ENCODE data around the gene PCDHGA8. TPM values are rescaled to one million over a fixed set of nuclear protein-coding genes. Genes with fewer than 3 reads are reported as not detected.

The PCDHGA8 gene
- total and polyA plus RNA-seq, 4 experiments from 2014 or later, result 0.17 TPM; not detected in 3

GRCh38 chr5:141439411-141440141 lies 47.1 kb downstream of the PCDHGA8 start:
- no peak for DNase-seq
- ChIA-PET POLR2A (ENCODE audit: partially characterized antibody) (no interaction called here), CTCF (ENCODE audit: partially characterized antibody) (interaction anchor here (1.5 kb wide), 1 partner anchor 10 kb away, joined by 4 read pairs; the partner anchor contains the start of gene PCDHGA12)
- H3K9me3 ChIP-seq (ENCODE audit: control insufficient read depth in 1 of 2, low read length in 2 of 2), result no peaks in the 10 kb centered on the region
- H3K27ac ChIP-seq (ENCODE audit: low read depth, low read length), result no peak overlapping the region
- no peaks in the 10 kb centered on the region for H3K36me3 ChIP-seq (ENCODE audit: insufficient read depth, low read length)
- H3K9me3 Mint-ChIP-seq, result peaks cover 0 to 24% (median 8%) of the 10 kb centered on the region in 8 donors
- no peaks in the 10 kb centered on the region for H3K4me1 Mint-ChIP-seq
- peaks cover 15 to 24% of the 10 kb centered on the region in 2 donors for H3K27me3 Mint-ChIP-seq
- no peak overlapping the region for H3K27ac Mint-ChIP-seq
- intact Hi-C loops (cut with micrococcal nuclease), result no loop called here
- H3K36me3 Mint-ChIP-seq, result peaks cover 0 to 4% of the 10 kb centered on the region in 2 donors
- no peak overlapping the region for H3K4me3 ChIP-seq (ENCODE audit: low read length in 2 of 2)
- H3K27me3 ChIP-seq (ENCODE audit: insufficient read depth, low read length), result peaks cover 7% of the 10 kb centered on the region
- H3K4me3 Mint-ChIP-seq, result no peak overlapping the region
- H3K4me1 ChIP-seq (ENCODE audit: insufficient read depth, low read length), result no peaks in the 10 kb centered on the region

GRCh38 chr5:141440341-141440740 lies 47.9 kb downstream of the PCDHGA8 start:
- Mint-ChIP-seq H3K4me3 (no peak overlapping the region), H3K4me1 (no peaks in the 10 kb centered on the region), H3K36me3 (peaks cover 0 to 4% of the 10 kb centered on the region in 2 donors), H3K27ac (no peak overlapping the region), H3K9me3 (peaks cover 0 to 20% (median 7%) of the 10 kb centered on the region in 8 donors), H3K27me3 (peaks cover 14 to 25% of the 10 kb centered on the region in 2 donors)
- ChIA-PET CTCF (ENCODE audit: partially characterized antibody) (interaction anchor here (1.5 kb wide), 1 partner anchor 10 kb away, joined by 4 read pairs; the partner anchor contains the start of gene PCDHGA12), POLR2A (ENCODE audit: partially characterized antibody) (no interaction called here)
- Histone ChIP-seq H3K36me3 (ENCODE audit: insufficient read depth, low read length) (no peaks in the 10 kb centered on the region), H3K9me3 (ENCODE audit: control insufficient read depth in 1 of 2, low read length in 2 of 2) (no peaks in the 10 kb centered on the region), H3K4me3 (ENCODE audit: low read length in 2 of 2) (no peak overlapping the region), H3K4me1 (ENCODE audit: insufficient read depth, low read length) (no peaks in the 10 kb centered on the region), H3K27me3 (ENCODE audit: insufficient read depth, low read length) (peaks cover 7% of the 10 kb centered on the region), H3K27ac (ENCODE audit: low read depth, low read length) (no peak overlapping the region)
- intact Hi-C loops (cut with micrococcal nuclease), result no loop called here
- no peak for DNase-seq

GRCh38 chr5:141441571-141442170 lies 49.2 kb downstream of the PCDHGA8 start:
- Histone ChIP-seq H3K4me3 (ENCODE audit: low read length in 2 of 2) (no peak overlapping the region), H3K9me3 (ENCODE audit: control insufficient read depth in 1 of 2, low read length in 2 of 2) (no peaks in the 10 kb centered on the region), H3K27ac (ENCODE audit: low read depth, low read length) (no peak overlapping the region), H3K27me3 (ENCODE audit: insufficient read depth, low read length) (peaks cover 7% of the 10 kb centered on the region), H3K36me3 (ENCODE audit: insufficient read depth, low read length) (no peaks in the 10 kb centered on the region), H3K4me1 (ENCODE audit: insufficient read depth, low read length) (no peaks in the 10 kb centered on the region)
- H3K36me3 Mint-ChIP-seq, result peaks cover 0 to 4% of the 10 kb centered on the region in 2 donors
- intact Hi-C loops (cut with micrococcal nuclease), result no loop called here
- peaks cover 0 to 18% (median 7%) of the 10 kb centered on the region in 8 donors for H3K9me3 Mint-ChIP-seq
- no peak for DNase-seq
- no peaks in the 10 kb centered on the region for H3K4me1 Mint-ChIP-seq
- no peak overlapping the region for H3K4me3 Mint-ChIP-seq
- ChIA-PET CTCF (ENCODE audit: partially characterized antibody) (no interaction called here), POLR2A (ENCODE audit: partially characterized antibody) (no interaction called here)
- no peak overlapping the region for H3K27ac Mint-ChIP-seq
- H3K27me3 Mint-ChIP-seq, result peaks cover 12 to 28% of the 10 kb centered on the region in 2 donors

Other genes starting within 250 kb of the PCDHGA8 start
Only the 30 nearest of the 37 such genes appear.
- under 1 TPM; 0.44 TPM for gene PCDHB9, start 205.5 kb upstream of the PCDHGA8 start, total RNA-seq
- gene PCDHB9, start 205.5 kb upstream of the PCDHGA8 start, polyA plus RNA-seq, result under 1 TPM in 1 of 2 donors, not detected in 1; 0.62 TPM
- gene PCDHB10, start 200.3 kb upstream of the PCDHGA8 start, total RNA-seq, result under 1 TPM in 1 of 2 experiments, not detected in 1; 0.15 TPM
- gene PCDHB10, start 200.3 kb upstream of the PCDHGA8 start, polyA plus RNA-seq, result not detected
- not detected for gene PCDHB11, start 193.0 kb upstream of the PCDHGA8 start, total RNA-seq
- gene PCDHB11, start 193.0 kb upstream of the PCDHGA8 start, polyA plus RNA-seq, result not detected
- gene PCDHB12, start 183.9 kb upstream of the PCDHGA8 start, total RNA-seq, result not detected
- not detected for gene PCDHB12, start 183.9 kb upstream of the PCDHGA8 start, polyA plus RNA-seq
- under 1 TPM; 0.09 to 0.11 TPM for gene PCDHB13, start 178.7 kb upstream of the PCDHGA8 start, total RNA-seq
- gene PCDHB13, start 178.7 kb upstream of the PCDHGA8 start, polyA plus RNA-seq, result not detected
- gene PCDHB14, start 169.3 kb upstream of the PCDHGA8 start, total RNA-seq, result under 1 TPM; 0.14 to 0.15 TPM
- not detected for gene PCDHB14, start 169.3 kb upstream of the PCDHGA8 start, polyA plus RNA-seq
- under 1 TPM; 0.17 to 0.53 TPM for gene PCDHB15, start 147.2 kb upstream of the PCDHGA8 start, total RNA-seq
- gene PCDHB15, start 147.2 kb upstream of the PCDHGA8 start, polyA plus RNA-seq, result not detected
- gene SLC25A2, start 88.6 kb upstream of the PCDHGA8 start, total RNA-seq, result under 1 TPM; 0.38 to 0.91 TPM
- gene SLC25A2, start 88.6 kb upstream of the PCDHGA8 start, polyA plus RNA-seq, result not detected
- gene TAF7, start 71.8 kb upstream of the PCDHGA8 start, total RNA-seq, result 100 to 1,000 TPM; 109 to 119 TPM
- gene TAF7, start 71.8 kb upstream of the PCDHGA8 start, polyA plus RNA-seq, result 100 to 1,000 TPM; 165 to 216 TPM
- gene PCDHGA1, start 62.1 kb upstream of the PCDHGA8 start, total RNA-seq, result under 1 TPM; 0.58 to 0.78 TPM
- gene PCDHGA1, start 62.1 kb upstream of the PCDHGA8 start, polyA plus RNA-seq, result not detected
- under 1 TPM; 0.19 to 0.23 TPM for gene PCDHGA2, start 53.9 kb upstream of the PCDHGA8 start, total RNA-seq
- gene PCDHGA2, start 53.9 kb upstream of the PCDHGA8 start, polyA plus RNA-seq, result not detected
- gene PCDHGA3, start 48.8 kb upstream of the PCDHGA8 start, total RNA-seq, result under 1 TPM; 0.17 to 0.26 TPM
- under 1 TPM in 1 of 2 donors, not detected in 1; 0.23 TPM for gene PCDHGA3, start 48.8 kb upstream of the PCDHGA8 start, polyA plus RNA-seq
- under 1 TPM; 0.17 to 0.26 TPM for gene PCDHGB1, start 42.5 kb upstream of the PCDHGA8 start, total RNA-seq
- not detected for gene PCDHGB1, start 42.5 kb upstream of the PCDHGA8 start, polyA plus RNA-seq
- under 1 TPM in 1 of 2 experiments, not detected in 1; 0.47 TPM for gene PCDHGA4, start 37.6 kb upstream of the PCDHGA8 start, total RNA-seq
- gene PCDHGA4, start 37.6 kb upstream of the PCDHGA8 start, polyA plus RNA-seq, result not detected
- gene PCDHGB2, start 32.6 kb upstream of the PCDHGA8 start, total RNA-seq, result under 1 TPM; 0.55 to 0.64 TPM
- not detected for gene PCDHGB2, start 32.6 kb upstream of the PCDHGA8 start, polyA plus RNA-seq
- gene PCDHGA5, start 28.5 kb upstream of the PCDHGA8 start, total RNA-seq, result under 1 TPM; 0.28 to 0.44 TPM
- not detected for gene PCDHGA5, start 28.5 kb upstream of the PCDHGA8 start, polyA plus RNA-seq
- gene PCDHGB3, start 22.4 kb upstream of the PCDHGA8 start, total RNA-seq, result under 1 TPM; 0.50 to 0.76 TPM
- not detected for gene PCDHGB3, start 22.4 kb upstream of the PCDHGA8 start, polyA plus RNA-seq
- gene PCDHGA6, start 18.7 kb upstream of the PCDHGA8 start, total RNA-seq, result under 1 TPM; 0.50 to 0.76 TPM
- under 1 TPM in 1 of 2 donors, not detected in 1; 0.03 TPM for gene PCDHGA6, start 18.7 kb upstream of the PCDHGA8 start, polyA plus RNA-seq
- gene PCDHGA7, start 9.9 kb upstream of the PCDHGA8 start, total RNA-seq, result under 1 TPM; 0.26 to 0.44 TPM
- not detected for gene PCDHGA7, start 9.9 kb upstream of the PCDHGA8 start, polyA plus RNA-seq
- gene PCDHGB4, start 4.9 kb upstream of the PCDHGA8 start, total RNA-seq, result under 1 TPM; 0.19 to 0.23 TPM
- gene PCDHGB4, start 4.9 kb upstream of the PCDHGA8 start, polyA plus RNA-seq, result under 1 TPM in 1 of 2 donors, not detected in 1; 0.13 TPM
- under 1 TPM; 0.42 to 0.49 TPM for gene PCDHGB5, start 5.3 kb downstream of the PCDHGA8 start, total RNA-seq
- gene PCDHGB5, start 5.3 kb downstream of the PCDHGA8 start, polyA plus RNA-seq, result under 1 TPM in 1 of 2 donors, not detected in 1; 0.39 TPM
- gene PCDHGA9, start 10.1 kb downstream of the PCDHGA8 start, total RNA-seq, result under 1 TPM; 0.17 to 0.25 TPM
- gene PCDHGA9, start 10.1 kb downstream of the PCDHGA8 start, polyA plus RNA-seq, result under 1 TPM in 1 of 2 donors, not detected in 1; 0.09 TPM
- under 1 TPM; 0.22 to 0.26 TPM for gene PCDHGB6, start 15.4 kb downstream of the PCDHGA8 start, total RNA-seq
- gene PCDHGB6, start 15.4 kb downstream of the PCDHGA8 start, polyA plus RNA-seq, result under 1 TPM in 1 of 2 donors, not detected in 1; 0.11 TPM
- gene PCDHGA10, start 20.4 kb downstream of the PCDHGA8 start, total RNA-seq, result under 1 TPM; 0.25 to 0.35 TPM
- gene PCDHGA10, start 20.4 kb downstream of the PCDHGA8 start, polyA plus RNA-seq, result not detected
- gene PCDHGB7, start 25.0 kb downstream of the PCDHGA8 start, total RNA-seq, result under 1 TPM; 0.32 to 0.33 TPM
- under 1 TPM in 1 of 2 donors, not detected in 1; 0.03 TPM for gene PCDHGB7, start 25.0 kb downstream of the PCDHGA8 start, polyA plus RNA-seq
- under 1 TPM; 0.20 to 0.36 TPM for gene PCDHGA11, start 28.4 kb downstream of the PCDHGA8 start, total RNA-seq
- not detected for gene PCDHGA11, start 28.4 kb downstream of the PCDHGA8 start, polyA plus RNA-seq
- gene PCDHGA12, start 37.9 kb downstream of the PCDHGA8 start, total RNA-seq, result under 1 TPM; 0.11 to 0.17 TPM
- gene PCDHGA12, start 37.9 kb downstream of the PCDHGA8 start, polyA plus RNA-seq, result not detected
- under 1 TPM in 1 of 2 experiments, not detected in 1; 0.17 TPM for gene PCDHGC3, start 83.3 kb downstream of the PCDHGA8 start, total RNA-seq
- under 1 TPM in 1 of 2 donors, not detected in 1; 0.14 TPM for gene PCDHGC3, start 83.3 kb downstream of the PCDHGA8 start, polyA plus RNA-seq
- not detected for gene PCDHGC4, start 92.4 kb downstream of the PCDHGA8 start, total RNA-seq
- under 1 TPM in 1 of 2 donors, not detected in 1; 0.11 TPM for gene PCDHGC4, start 92.4 kb downstream of the PCDHGA8 start, polyA plus RNA-seq
- not detected for gene PCDHGC5, start 96.4 kb downstream of the PCDHGA8 start, total RNA-seq
- gene PCDHGC5, start 96.4 kb downstream of the PCDHGA8 start, polyA plus RNA-seq, result not detected

Data from CD4-positive, alpha-beta memory T cell (primary cell).